ENCODE measurements around the gene LILRB5.
A peak's percentile ranks its signal among the peaks of the same experiment; 100 is the strongest.
"Not testable (repeated sequence)": the region's sequence is repeated elsewhere in the genome, so short reads cannot be mapped to it uniquely, and the experiment has no call there.

Gene LILRB5

GRCh38 chr19:54222474-54223276 is 34.4 kb downstream of the LILRB5 start, which contains the start of gene LILRB3:
LILRB3 (minus strand) TSS chr19:54223007; CDS start chr19:54222976, 31 bp downstream.
- H3K36me3 Mint-ChIP-seq (ENCODE audit: low read depth); H3K4me1 Mint-ChIP-seq; H3K9me3 Mint-ChIP-seq; H3K4me3 Mint-ChIP-seq; H3K27ac Mint-ChIP-seq: not testable (repeated sequence)
- peaks cover 12% of the 10 kb centered on the region for H3K27me3 Mint-ChIP-seq (ENCODE audit: low read depth)

GRCh38 chr19:54221947-54222346 is 35.1 kb downstream of the LILRB5 start:
- H3K27me3 Mint-ChIP-seq (ENCODE audit: low read depth): peaks cover 14% of the 10 kb centered on the region
- not testable (repeated sequence) for H3K9me3 Mint-ChIP-seq; H3K4me3 Mint-ChIP-seq; H3K36me3 Mint-ChIP-seq (ENCODE audit: low read depth); H3K4me1 Mint-ChIP-seq; H3K27ac Mint-ChIP-seq

GRCh38 chr19:54219702-54220101 is 37.4 kb downstream of the LILRB5 start:
- H3K4me1 Mint-ChIP-seq; H3K4me3 Mint-ChIP-seq; H3K36me3 Mint-ChIP-seq (ENCODE audit: low read depth); H3K9me3 Mint-ChIP-seq; H3K27ac Mint-ChIP-seq: not testable (repeated sequence)
- H3K27me3 Mint-ChIP-seq (ENCODE audit: low read depth): peaks cover 11% of the 10 kb centered on the region

GRCh38 chr19:54218960-54219661 is 38.0 kb downstream of the LILRB5 start:
- TF ChIP-seq CTCF (IDR thresholded peaks at IDR 0.05; ENCODE audit: unreplicated experiment in 3 of 3): no peak
- Mint-ChIP-seq H3K4me3 (no peak overlapping the region), H3K27me3 (ENCODE audit: low read depth) (peaks cover 8% of the 10 kb centered on the region), H3K36me3 (ENCODE audit: low read depth) (peaks cover 7% of the 10 kb centered on the region), H3K9me3 (no peaks in the 10 kb centered on the region), H3K27ac (no peak overlapping the region), H3K4me1 (peaks cover 8% of the 10 kb centered on the region)

- Mint-ChIP-seq H3K36me3 (ENCODE audit: low read depth) (peaks cover 9% of the 10 kb centered on the region), H3K4me1 (peaks cover 6% of the 10 kb centered on the region), H3K27ac (peak overlapping the region in 1 of 3 experiments; percentile 65), H3K27me3 (ENCODE audit: low read depth) (peaks cover 8% of the 10 kb centered on the region), H3K9me3 (no peaks in the 10 kb centered on the region), H3K4me3 (no peak overlapping the region)
- no peak for TF ChIP-seq CTCF (IDR thresholded peaks at IDR 0.05; ENCODE audit: unreplicated experiment in 3 of 3)
These were observed 38.8 kb downstream of the LILRB5 start for GRCh38 chr19:54218259-54218658.

GRCh38 chr19:54217517-54218247 is 39.4 kb downstream of the LILRB5 start:
- not testable (repeated sequence) for H3K9me3 Mint-ChIP-seq; H3K4me3 Mint-ChIP-seq; H3K27me3 Mint-ChIP-seq (ENCODE audit: low read depth); H3K4me1 Mint-ChIP-seq
- peak overlapping the region in 1 of 3 experiments; percentile 65 for H3K27ac Mint-ChIP-seq
- H3K36me3 Mint-ChIP-seq (ENCODE audit: low read depth): peaks cover 14% of the 10 kb centered on the region

GRCh38 chr19:54216869-54217268 is 40.2 kb downstream of the LILRB5 start:
- Mint-ChIP-seq H3K4me3 (no peak overlapping the region), H3K36me3 (ENCODE audit: low read depth) (peaks cover 16% of the 10 kb centered on the region), H3K4me1 (peaks cover 4% of the 10 kb centered on the region), H3K27me3 (ENCODE audit: low read depth) (peaks cover 8% of the 10 kb centered on the region), H3K9me3 (no peaks in the 10 kb centered on the region), H3K27ac (no peak overlapping the region)
- TF ChIP-seq CTCF (IDR thresholded peaks at IDR 0.05; ENCODE audit: unreplicated experiment in 3 of 3): no peak

- not testable (repeated sequence) for H3K27ac Mint-ChIP-seq; H3K27me3 Mint-ChIP-seq (ENCODE audit: low read depth); H3K4me3 Mint-ChIP-seq; H3K9me3 Mint-ChIP-seq
- peaks cover 26% of the 10 kb centered on the region for H3K36me3 Mint-ChIP-seq (ENCODE audit: low read depth)
- peaks cover 17% of the 10 kb centered on the region for H3K4me1 Mint-ChIP-seq
These were observed 42.3 kb downstream of the LILRB5 start for GRCh38 chr19:54214734-54215133.

- Mint-ChIP-seq H3K4me1 (peaks cover 19% of the 10 kb centered on the region), H3K36me3 (ENCODE audit: low read depth) (peaks cover 27% of the 10 kb centered on the region)
- not testable (repeated sequence) for H3K27me3 Mint-ChIP-seq (ENCODE audit: low read depth); H3K4me3 Mint-ChIP-seq; H3K27ac Mint-ChIP-seq; H3K9me3 Mint-ChIP-seq
These were observed 42.9 kb downstream of the LILRB5 start for GRCh38 chr19:54214217-54214616.
